A673 (cell line): ENCODE results near the gene INTS11.

Source experiments
- EZH2 ChIP-seq: fragments of 200-600 bp; sonication (generic); IDR thresholded peaks from 2 replicates; pipeline ENCODE4 v1.6.1; 2017; ENCODE audit warnings: borderline replicate concordance, low read depth, mild to moderate bottlenecking, mixed read lengths, antibody characterized with exemption, low read length; ENCODE audit not compliant: poor library complexity, severe bottlenecking
- TF ChIP-seq, protein P1 (sequence below): fragments of 300-800, 200-600 bp; sonication (generic); conservative IDR thresholded peaks from 2 replicates; pipeline ENCODE4 v1.5.1; 2017; ENCODE audit warnings: low read depth, mild to moderate bottlenecking, antibody characterized with exemption, low read length, moderate library complexity, mixed read lengths

DNA sequence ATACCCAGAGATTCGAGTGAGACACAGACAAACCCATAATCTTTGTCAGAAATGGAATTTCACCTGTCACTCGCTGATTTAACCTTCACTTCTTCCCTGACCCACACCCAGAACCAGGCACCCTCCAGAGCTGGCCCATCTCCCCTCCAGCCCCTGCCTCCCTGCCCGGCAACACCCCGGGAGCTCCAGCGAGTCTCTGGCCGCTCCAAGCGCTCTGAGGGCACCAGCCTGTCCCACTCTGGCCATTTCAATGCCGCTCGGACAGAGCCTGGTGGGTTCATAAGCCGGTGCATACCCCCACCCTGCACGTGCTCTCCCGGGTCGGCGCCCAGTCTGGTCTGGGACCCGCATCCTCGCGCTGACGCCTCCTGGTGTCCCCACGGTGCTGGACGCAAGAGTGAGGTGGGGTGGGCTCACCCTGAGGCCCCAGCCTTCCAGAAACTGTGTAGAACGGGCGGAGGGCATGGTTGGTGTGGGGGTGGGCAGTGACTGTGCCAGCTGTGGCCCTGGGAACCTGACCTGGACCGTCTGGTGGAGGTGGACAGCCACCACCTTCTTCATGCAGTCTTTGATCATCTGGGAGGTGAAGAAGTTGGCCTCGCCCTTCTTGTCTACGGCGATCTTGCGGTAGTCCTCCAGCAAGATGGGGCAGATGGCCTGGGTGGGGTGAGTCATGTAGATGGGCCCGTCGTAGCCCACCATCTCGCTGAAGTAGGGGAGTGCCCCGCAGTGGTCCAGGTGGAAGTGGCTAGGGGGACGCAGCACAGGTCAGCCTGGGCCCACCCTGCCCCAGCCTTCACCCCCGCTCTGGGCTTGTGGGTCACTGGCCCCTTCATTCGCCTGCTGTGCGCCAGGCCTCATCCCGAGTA lies 5.4 kb downstream of the INTS11 start:
- TF ChIP-seq, protein P1, sequence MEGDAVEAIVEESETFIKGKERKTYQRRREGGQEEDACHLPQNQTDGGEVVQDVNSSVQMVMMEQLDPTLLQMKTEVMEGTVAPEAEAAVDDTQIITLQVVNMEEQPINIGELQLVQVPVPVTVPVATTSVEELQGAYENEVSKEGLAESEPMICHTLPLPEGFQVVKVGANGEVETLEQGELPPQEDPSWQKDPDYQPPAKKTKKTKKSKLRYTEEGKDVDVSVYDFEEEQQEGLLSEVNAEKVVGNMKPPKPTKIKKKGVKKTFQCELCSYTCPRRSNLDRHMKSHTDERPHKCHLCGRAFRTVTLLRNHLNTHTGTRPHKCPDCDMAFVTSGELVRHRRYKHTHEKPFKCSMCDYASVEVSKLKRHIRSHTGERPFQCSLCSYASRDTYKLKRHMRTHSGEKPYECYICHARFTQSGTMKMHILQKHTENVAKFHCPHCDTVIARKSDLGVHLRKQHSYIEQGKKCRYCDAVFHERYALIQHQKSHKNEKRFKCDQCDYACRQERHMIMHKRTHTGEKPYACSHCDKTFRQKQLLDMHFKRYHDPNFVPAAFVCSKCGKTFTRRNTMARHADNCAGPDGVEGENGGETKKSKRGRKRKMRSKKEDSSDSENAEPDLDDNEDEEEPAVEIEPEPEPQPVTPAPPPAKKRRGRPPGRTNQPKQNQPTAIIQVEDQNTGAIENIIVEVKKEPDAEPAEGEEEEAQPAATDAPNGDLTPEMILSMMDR, result no peak
- no peak for TF ChIP-seq EZH2
